Neural crest cell (in vitro differentiated cells): ENCODE measurements around the gene RAD23A. TPM values are rescaled to one million over a fixed set of nuclear protein-coding genes. Genes with fewer than 3 reads are reported as not detected.

Experiments
- DNase-seq: peaks from one replicate; pipeline ENCODE4 v3.0.0; 2021; ENCODE audit warnings: low read depth, mixed read lengths, low spot score
- H3K27ac Mint-ChIP-seq: one replicate; pipeline ENCODE4 v1.8.0; 2021; ENCODE audit warnings: mild to moderate bottlenecking, mixed read lengths; ENCODE audit not compliant: unreplicated experiment
- H3K27me3 Mint-ChIP-seq: 2 replicates; pipeline ENCODE4 v1.8.0; 2021; ENCODE audit warnings: low read depth, mild to moderate bottlenecking, mixed read lengths
- H3K36me3 Mint-ChIP-seq: 2 replicates; pipeline ENCODE4 v1.8.0; 2021; ENCODE audit warnings: low read depth, mild to moderate bottlenecking, mixed read lengths
- H3K4me1 Mint-ChIP-seq: 2 replicates; pipeline ENCODE4 v1.8.0; 2021; ENCODE audit warnings: mixed read lengths
- H3K4me3 Mint-ChIP-seq: one replicate; pipeline ENCODE4 v1.8.0; 2021; ENCODE audit warnings: mild to moderate bottlenecking, mixed read lengths
- H3K9me3 Mint-ChIP-seq: 2 replicates; pipeline ENCODE4 v1.8.0; 2021; ENCODE audit warnings: mixed read lengths
- long read RNA-seq: library from polyadenylated mRNA; unstranded; transcript quantifications from one replicate; pipeline ENCODE4 v2.0.0, GENCODE V29; 2020
- total RNA-seq: library from RNA; stranded (reverse); gene quantifications from 2 replicates; pipeline ENCODE4 v1.2.1, GENCODE V29; 2021
- TF ChIP-seq, protein P1 (sequence below): fragments of 200-600 bp; sonication (generic); conservative IDR thresholded peaks from 2 replicates; pipeline ENCODE4 v1.5.0; 2021; ENCODE audit warnings: antibody characterized with exemption, mild to moderate bottlenecking

Gene RAD23A
- 77.3 and 82.8 TPM in 2 replicates for total RNA-seq
- long read RNA-seq, partial matches to known transcripts, result 1 of 8 reads
- long read RNA-seq, other reads (novel, unspliced or antisense), result 4 of 8 reads

DNA sequence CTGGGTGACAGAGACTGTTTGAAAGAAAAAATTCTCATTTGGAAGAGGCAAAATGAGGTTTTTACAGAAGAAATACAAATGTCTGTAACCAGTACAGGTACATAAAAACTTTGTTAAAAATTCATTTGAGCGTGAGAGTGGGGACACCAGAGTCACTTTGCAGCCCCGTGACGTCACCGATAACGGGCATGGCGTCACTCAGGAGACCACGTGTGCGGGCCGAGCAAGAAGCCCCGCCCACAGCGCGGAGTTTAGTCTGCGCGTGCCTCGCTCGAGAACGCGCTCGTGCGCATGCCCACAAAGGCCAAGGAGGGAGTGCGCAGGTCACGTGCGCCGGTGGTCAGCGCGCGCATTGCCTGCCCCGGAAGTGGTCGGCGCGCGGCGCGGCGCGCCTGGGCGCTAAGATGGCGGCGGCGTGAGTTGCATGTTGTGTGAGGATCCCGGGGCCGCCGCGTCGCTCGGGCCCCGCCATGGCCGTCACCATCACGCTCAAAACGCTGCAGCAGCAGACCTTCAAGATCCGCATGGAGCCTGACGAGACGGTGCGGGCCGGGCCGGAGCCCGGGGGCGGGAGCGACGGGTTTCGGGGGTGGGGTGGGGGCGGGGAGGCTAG is at the start of gene RAD23A:
RAD23A (plus strand) TSS at position 384 of the 613 bp plus-strand sequence; CDS start at position 471, 87 bp downstream.
- Mint-ChIP-seq H3K4me1 (peaks cover 33% of the 10 kb centered on the region), H3K27me3 (peaks cover 12% of the 10 kb centered on the region), H3K27ac (peak within 1 kb of the TSS; percentile 98), H3K9me3 (no peaks in the 10 kb centered on the region), H3K36me3 (peaks cover 25% of the 10 kb centered on the region), H3K4me3 (peak within 1 kb of the TSS; percentile 95)
- TF ChIP-seq, protein P1, sequence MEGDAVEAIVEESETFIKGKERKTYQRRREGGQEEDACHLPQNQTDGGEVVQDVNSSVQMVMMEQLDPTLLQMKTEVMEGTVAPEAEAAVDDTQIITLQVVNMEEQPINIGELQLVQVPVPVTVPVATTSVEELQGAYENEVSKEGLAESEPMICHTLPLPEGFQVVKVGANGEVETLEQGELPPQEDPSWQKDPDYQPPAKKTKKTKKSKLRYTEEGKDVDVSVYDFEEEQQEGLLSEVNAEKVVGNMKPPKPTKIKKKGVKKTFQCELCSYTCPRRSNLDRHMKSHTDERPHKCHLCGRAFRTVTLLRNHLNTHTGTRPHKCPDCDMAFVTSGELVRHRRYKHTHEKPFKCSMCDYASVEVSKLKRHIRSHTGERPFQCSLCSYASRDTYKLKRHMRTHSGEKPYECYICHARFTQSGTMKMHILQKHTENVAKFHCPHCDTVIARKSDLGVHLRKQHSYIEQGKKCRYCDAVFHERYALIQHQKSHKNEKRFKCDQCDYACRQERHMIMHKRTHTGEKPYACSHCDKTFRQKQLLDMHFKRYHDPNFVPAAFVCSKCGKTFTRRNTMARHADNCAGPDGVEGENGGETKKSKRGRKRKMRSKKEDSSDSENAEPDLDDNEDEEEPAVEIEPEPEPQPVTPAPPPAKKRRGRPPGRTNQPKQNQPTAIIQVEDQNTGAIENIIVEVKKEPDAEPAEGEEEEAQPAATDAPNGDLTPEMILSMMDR, result no peak
- DNase-seq, result peak; percentile 99

DNA sequence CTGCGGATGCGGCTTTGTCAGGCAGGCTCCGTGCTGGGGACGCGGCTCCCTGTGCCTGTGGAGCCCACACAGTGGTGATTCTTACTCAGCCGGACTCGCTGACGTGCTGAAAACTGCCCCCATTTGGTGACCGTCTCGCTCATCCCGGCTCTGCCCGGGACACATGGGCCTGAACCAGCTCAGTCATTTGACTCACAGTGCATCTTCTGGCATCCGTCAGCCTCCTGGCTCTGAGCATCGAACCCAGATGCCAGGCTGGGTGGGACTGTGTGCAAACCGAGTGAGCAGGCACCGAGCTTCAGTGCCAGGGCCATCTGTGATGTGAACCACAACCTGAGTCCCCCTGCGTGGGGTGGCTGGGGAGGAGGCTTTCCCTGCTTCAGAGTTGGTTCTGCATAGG is 49.2 kb upstream of the RAD23A start:
- Mint-ChIP-seq H3K27ac (no peak overlapping the region), H3K9me3 (no peaks in the 10 kb centered on the region), H3K27me3 (no peaks in the 10 kb centered on the region), H3K4me3 (no peak overlapping the region), H3K36me3 (no peaks in the 10 kb centered on the region), H3K4me1 (peaks cover 8% of the 10 kb centered on the region)
- TF ChIP-seq, protein P1, result no peak
- DNase-seq, result no peak

DNA sequence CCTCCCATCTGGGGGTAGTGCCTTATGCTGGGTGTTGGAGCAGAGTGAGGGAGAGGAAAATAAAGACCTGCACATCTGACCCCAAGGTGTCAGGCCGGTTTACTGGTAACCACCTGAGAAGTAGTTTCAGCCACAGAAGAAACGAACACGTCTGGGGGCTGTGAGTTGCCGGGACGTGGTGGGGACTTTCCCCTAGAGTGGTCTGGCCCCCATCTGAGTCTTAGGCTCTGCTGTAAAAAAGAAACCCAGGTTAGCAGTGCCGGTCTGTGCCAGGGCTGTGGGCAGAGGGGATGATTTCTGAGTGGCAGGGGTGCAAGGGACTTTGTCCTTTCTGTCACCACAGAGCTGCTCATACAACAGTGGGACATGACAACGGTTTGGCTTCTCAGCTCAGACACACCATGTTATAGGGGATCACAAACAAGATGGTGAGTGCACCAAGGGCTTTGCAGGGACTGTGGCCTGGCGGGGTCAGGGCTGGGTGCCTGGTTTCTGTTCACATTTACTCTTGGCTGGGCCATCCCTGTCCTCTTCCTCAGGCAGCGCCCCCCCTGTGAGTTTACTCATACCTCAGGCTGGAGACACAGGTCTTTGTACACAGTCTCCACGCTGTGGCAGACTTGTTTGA is 45.7 kb upstream of the RAD23A start:
- H3K4me1 Mint-ChIP-seq, result no peaks in the 10 kb centered on the region
- DNase-seq, result no peak
- no peaks in the 10 kb centered on the region for H3K36me3 Mint-ChIP-seq
- H3K27me3 Mint-ChIP-seq, result no peaks in the 10 kb centered on the region
- no peak overlapping the region for H3K27ac Mint-ChIP-seq
- H3K9me3 Mint-ChIP-seq, result no peaks in the 10 kb centered on the region
- TF ChIP-seq, protein P1, result no peak
- no peak overlapping the region for H3K4me3 Mint-ChIP-seq

DNA sequence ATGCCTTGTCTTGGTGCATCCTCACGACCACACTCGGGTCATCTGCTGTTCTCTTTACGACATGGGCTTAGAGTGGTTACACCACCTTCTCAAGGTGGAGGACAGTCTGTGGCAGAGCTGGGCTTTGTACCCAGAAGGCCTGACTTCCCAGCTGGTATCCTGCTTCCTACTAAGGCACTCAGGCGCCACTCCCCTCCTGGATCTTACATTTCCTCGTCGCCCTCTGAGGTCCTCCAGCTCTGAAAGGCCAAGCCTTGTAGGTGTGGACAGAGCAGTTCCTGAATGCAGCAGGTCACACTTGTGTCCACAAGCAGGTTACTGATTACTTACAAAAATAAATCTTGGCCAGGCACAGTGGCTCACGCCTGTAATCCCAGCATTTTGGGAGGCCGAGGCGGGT is 38.5 kb upstream of the RAD23A start:
- no peak overlapping the region for H3K27ac Mint-ChIP-seq
- no peak overlapping the region for H3K4me3 Mint-ChIP-seq
- TF ChIP-seq, protein P1, result no peak
- H3K4me1 Mint-ChIP-seq, result peaks cover 14% of the 10 kb centered on the region
- no peak for DNase-seq
- H3K9me3 Mint-ChIP-seq, result no peaks in the 10 kb centered on the region
- no peaks in the 10 kb centered on the region for H3K27me3 Mint-ChIP-seq
- H3K36me3 Mint-ChIP-seq, result no peaks in the 10 kb centered on the region

DNA sequence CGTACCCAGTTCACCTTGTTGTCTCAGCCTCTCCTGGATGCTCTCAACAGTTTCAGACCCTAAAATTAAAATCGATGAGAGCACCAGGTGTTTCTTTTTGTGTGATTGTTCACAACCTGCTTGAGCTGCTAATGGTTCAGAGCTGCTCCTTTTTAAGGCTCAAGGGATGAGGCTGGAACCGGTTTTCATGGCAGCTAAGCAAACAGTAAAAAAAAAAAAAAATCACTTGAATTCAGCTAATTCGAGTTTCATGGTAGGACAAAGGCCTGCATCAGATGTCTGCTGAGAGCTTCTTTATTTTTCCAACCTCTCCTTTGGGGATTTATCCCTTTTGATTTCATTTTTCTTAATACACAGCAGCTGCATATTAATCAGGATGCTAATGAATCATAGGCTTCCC is 33.1 kb upstream of the RAD23A start:
- TF ChIP-seq, protein P1, result no peak
- Mint-ChIP-seq H3K9me3 (no peaks in the 10 kb centered on the region), H3K27ac (no peak overlapping the region), H3K36me3 (no peaks in the 10 kb centered on the region), H3K4me1 (peaks cover 27% of the 10 kb centered on the region), H3K4me3 (no peak overlapping the region), H3K27me3 (peaks cover 8% of the 10 kb centered on the region)
- DNase-seq, result no peak
